Activated CD4-positive, alpha-beta T cell treated with anti-CD3 and anti-CD28 coated beads, Interleukin-2, amount 50 U/mL, for 16 hours (primary cell): Measurements from ENCODE around the gene ARAP3.
"Not testable (repeated sequence)": the region's sequence is repeated elsewhere in the genome, so short reads cannot be mapped to it uniquely, and the experiment has no call there.

ENCODE experiments used
- DNase-seq: peaks from one replicate; pipeline ENCODE4 v3.0.0-alpha.2; 2020

Gene ARAP3

GRCh38 chr5:141611289-141611688 lies 70.7 kb downstream of the ARAP3 start:
- no peak for DNase-seq

DNA sequence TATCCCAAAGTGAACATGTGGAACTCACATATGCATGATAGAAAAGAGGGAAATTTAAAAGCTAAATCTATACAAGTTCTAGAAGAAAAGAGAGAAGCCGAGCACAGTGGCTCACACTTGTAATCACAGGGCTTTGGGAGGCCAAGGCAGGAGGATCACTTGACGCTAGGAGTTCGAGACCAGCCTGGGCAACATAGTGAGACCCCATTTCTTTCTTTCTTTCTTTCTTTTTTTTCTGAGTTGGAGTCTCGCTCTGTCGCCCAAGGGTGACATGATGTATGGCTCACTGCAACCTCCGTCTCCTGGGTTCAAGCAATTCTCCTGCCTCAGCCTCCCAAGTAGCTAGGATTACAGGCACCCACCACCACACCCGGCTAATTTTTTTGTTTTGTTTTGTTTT lies 72.1 kb downstream of the ARAP3 start:
- not testable (repeated sequence) for DNase-seq

DNA sequence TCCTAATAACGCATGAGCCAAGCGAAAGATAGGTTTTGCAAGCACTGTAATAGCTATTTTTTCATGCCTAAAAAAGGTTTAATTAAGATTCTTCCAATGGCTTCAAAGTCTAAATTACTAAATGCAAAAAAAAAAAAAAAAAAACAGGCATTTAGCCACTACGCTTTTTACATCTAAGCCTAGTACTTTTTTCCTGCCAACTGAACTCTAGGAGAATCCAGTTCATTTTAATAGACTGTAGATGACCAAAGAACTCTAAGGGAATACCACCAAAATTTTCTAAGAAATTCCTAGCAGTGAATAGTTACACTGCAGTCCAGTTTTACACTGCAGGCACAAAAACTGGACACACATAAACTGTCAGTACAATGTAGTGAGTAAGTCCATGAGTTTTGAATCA lies 73.0 kb downstream of the ARAP3 start:
- DNase-seq = no peak

- no peak for DNase-seq
Observed at GRCh38 chr5:141608557-141608956, 73.5 kb downstream of the ARAP3 start.

GRCh38 chr5:141608046-141608445 lies 74.0 kb downstream of the ARAP3 start:
- DNase-seq = no peak

- DNase-seq = peak; percentile 93
Observed at GRCh38 chr5:141605523-141606277, 76.3 kb downstream of the ARAP3 start.

DNA sequence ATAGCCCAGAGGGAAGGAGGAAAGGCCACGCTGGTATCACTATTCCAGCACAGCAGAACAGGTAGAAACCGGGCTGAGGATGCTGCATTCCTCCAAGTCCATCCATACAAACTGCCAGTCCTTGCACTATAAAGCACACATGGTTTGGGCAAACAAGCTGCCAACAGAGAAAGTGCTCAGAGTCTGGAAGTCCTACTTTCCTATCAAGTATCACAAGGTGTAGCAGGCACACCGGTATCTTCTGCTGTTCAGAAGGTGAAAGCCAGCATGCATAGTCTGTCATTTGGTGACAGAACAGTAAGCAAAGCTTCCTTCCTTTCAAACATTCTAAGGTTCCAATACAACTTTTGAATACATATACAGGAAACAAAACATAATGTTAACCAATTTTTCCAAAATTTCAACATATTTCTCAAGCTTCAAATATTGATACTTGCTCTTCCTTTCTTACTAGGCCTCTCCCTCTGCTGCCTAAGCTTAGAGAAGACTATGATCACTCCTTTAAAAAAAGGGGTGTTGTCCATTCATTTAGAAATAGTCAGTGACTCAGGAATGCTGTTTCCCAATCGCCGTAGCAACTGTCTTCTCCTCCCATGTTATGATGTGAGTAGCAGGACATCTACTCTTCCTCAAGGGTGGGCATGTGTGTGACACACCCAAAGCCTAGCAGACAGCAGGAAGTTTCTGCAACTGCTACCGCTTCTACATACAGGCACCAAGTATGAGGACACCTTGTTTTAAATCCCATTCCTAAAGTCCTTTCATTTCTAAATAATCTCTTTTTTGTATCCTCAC lies 77.9 kb downstream of the ARAP3 start:
- peak; percentile 51 for DNase-seq
